ENCODE measurements around the gene ZBTB40. TPM values are rescaled to one million over a fixed set of nuclear protein-coding genes. Genes with fewer than 3 reads are reported as not detected.

ZBTB40 gene
- total RNA-seq, 4 donors from 2014 or later = 13.2 to 19.9 (median 17.8) TPM

DNA sequence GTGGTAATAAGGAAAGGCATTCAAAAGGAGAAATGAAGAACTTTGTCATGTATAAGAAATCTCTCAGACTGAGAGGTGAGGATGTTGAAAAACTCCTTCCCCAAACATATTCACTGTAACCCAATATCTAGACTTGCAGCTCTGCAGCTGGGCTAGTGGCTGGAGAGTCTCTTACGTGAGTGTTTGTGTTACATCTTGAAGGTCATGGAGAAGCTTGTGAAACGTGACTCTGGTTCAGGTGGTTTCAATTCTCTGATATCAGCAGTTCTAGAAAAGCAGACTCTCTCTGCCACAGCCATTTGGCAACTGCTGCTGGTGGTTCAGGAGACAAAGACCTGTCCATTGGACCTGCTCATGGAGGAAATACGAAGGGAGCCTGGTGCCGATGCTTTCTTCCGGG is 56.7 kb downstream of the ZBTB40 start:
- DNase-seq (ENCODE audit: low spot score) (no peak), ATAC-seq (ENCODE audit: low FRiP score) (no peak)
- TF ChIP-seq, protein P1, sequence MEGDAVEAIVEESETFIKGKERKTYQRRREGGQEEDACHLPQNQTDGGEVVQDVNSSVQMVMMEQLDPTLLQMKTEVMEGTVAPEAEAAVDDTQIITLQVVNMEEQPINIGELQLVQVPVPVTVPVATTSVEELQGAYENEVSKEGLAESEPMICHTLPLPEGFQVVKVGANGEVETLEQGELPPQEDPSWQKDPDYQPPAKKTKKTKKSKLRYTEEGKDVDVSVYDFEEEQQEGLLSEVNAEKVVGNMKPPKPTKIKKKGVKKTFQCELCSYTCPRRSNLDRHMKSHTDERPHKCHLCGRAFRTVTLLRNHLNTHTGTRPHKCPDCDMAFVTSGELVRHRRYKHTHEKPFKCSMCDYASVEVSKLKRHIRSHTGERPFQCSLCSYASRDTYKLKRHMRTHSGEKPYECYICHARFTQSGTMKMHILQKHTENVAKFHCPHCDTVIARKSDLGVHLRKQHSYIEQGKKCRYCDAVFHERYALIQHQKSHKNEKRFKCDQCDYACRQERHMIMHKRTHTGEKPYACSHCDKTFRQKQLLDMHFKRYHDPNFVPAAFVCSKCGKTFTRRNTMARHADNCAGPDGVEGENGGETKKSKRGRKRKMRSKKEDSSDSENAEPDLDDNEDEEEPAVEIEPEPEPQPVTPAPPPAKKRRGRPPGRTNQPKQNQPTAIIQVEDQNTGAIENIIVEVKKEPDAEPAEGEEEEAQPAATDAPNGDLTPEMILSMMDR (IDR thresholded peaks at IDR 0.05) = no peak

DNA sequence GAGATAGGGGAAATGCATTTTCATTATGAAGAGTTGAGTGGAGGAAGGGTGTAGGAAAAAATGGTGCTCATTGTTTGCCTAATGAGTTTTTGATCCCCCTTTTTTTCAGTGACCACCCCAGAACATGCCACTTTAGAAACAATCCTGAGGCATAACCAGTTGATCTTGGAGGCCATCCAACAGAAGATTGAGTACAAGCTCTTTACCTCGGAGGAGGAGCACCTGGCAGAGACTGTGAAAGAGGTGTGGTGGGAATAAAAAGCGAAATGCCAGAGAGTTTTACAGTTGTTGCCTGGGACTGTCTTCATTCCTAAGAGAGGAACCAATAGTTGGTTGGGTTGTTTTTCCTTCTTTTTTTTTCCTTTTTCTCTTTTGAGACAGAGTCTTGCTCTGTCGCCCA is 57.3 kb downstream of the ZBTB40 start:
- TF ChIP-seq, protein P1 (IDR thresholded peaks at IDR 0.05) = no peak
- ATAC-seq (ENCODE audit: low FRiP score) = no peak

GRCh38 chr1:22509815-22510214 is 58.2 kb downstream of the ZBTB40 start:
- ATAC-seq (ENCODE audit: low FRiP score) (no peak), DNase-seq (ENCODE audit: low spot score) (no peak)
- TF ChIP-seq, protein P1 (IDR thresholded peaks at IDR 0.05) = no peak

More for the DNA sequence above, 57.3 kb downstream of the ZBTB40 start:
- no peak for DNase-seq (ENCODE audit: low spot score)

DNA sequence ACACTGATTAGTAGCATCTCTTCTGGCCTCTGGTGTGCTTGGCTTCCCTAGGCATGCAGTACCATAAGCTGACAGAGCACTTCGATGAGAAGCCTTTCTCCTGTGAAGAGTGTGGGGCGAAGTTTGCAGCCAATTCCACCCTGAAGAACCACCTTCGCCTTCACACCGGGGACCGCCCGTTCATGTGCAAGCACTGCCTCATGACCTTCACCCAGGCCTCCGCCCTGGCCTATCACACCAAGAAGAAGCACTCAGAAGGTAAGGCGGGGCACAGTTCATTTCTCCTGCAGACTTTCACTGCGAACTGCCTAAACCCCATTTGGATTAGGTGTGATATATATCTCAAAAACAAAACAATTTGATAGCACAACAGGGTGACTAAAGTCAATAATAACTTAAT is 61.2 kb downstream of the ZBTB40 start:
- DNase-seq (ENCODE audit: low spot score) (no peak), ATAC-seq (ENCODE audit: low FRiP score) (no peak)
- TF ChIP-seq, protein P1 (IDR thresholded peaks at IDR 0.05) = no peak

DNA sequence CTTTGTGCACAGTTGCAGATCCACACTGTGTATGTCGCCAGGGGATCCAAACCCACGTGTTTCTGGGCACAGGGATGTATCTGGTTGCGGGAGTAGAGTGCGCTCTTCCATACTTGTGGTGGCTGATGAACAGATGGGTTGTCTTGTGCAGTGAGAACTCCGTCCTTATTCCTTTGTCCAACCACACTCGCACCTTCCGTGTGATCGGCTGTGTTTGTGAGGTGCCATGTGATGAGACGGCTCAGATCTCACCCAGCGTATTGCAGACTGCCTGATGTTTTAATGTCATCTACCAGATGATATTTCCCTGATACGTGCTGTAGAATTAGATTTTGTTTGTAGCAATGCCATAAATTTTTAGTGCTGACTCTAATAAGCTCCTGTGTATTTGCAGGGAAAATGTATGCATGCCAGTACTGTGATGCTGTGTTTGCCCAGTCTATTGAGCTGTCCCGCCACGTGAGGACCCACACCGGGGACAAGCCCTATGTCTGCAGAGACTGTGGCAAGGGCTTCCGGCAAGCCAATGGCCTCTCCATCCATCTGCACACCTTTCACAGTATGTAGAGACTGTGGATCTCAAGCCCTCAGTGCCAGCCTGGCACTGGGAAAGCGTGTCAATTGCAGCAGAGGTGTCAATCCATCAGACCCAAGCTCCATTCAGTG is 65.4 kb downstream of the ZBTB40 start:
- TF ChIP-seq, protein P1 (IDR thresholded peaks at IDR 0.05) = no peak
- DNase-seq (ENCODE audit: low spot score) (no peak), ATAC-seq (ENCODE audit: low FRiP score) (no peak)

- TF ChIP-seq, protein P1 (IDR thresholded peaks at IDR 0.05) = no peak
- ATAC-seq (ENCODE audit: low FRiP score) = no peak
- DNase-seq (ENCODE audit: low spot score) = no peak
Observed at GRCh38 chr1:22517956-22518355, 66.3 kb downstream of the ZBTB40 start.

DNA sequence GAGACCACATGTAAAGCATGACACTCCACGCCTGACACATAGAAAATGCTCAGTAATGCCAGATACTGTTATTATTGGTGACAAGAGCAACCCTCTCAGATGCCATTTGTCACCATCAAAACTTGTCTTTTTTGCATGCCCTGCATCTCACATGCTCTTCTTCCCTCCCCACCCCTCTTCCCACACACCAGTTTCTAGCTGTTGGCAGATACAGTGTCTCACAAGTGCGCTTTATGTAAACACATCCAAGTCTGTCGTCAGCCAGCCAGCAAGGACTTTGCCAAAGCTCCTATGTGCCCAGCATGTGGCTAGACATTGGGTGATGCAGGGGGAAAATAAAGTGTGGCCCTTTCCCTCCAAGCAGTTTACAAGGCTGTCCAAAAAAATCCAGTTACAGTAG is 66.7 kb downstream of the ZBTB40 start:
- no peak for DNase-seq (ENCODE audit: low spot score)
- ATAC-seq (ENCODE audit: low FRiP score) = no peak
- TF ChIP-seq, protein P1 (IDR thresholded peaks at IDR 0.05) = no peak

Measured in omental fat pad (tissue), 4 donors.